GM19372 (cell line): Measurements from ENCODE around the gene RPS6KA2.
"Not testable (repeated sequence)": the region's sequence is repeated elsewhere in the genome, so short reads cannot be mapped to it uniquely, and the experiment has no call there.

Source experiments
- ATAC-seq: cut with Tn5 transposase; IDR thresholded peaks from one replicate; pipeline ENCODE4 v1.9.1; 2021; ENCODE audit warnings: mild to moderate bottlenecking, low read depth, moderate library complexity; ENCODE audit not compliant: unreplicated experiment

Gene RPS6KA2

DNA sequence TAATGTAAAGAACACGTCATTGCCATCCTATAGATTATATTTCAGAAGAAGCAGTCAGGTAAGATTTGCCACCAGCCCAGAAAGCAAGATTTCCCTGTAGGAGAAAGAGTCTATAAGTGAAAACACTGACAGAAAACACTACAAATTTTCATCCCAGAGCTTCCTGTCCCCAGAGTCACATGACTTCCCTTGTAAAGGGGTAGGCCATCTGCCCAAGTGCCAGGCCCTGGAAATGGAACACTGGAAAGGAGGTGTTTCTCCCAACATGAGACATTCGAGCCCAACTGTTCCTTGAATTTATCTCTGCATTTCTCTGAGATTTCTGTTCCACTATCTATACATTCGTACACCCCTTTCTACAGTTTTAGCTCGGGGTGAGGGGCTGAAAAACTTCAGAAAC lies 87.5 kb downstream of the RPS6KA2 start:
- ATAC-seq, result no peak

GRCh38 chr6:166539011-166539385 lies 88.1 kb downstream of the RPS6KA2 start:
- ATAC-seq, result not testable (repeated sequence)

DNA sequence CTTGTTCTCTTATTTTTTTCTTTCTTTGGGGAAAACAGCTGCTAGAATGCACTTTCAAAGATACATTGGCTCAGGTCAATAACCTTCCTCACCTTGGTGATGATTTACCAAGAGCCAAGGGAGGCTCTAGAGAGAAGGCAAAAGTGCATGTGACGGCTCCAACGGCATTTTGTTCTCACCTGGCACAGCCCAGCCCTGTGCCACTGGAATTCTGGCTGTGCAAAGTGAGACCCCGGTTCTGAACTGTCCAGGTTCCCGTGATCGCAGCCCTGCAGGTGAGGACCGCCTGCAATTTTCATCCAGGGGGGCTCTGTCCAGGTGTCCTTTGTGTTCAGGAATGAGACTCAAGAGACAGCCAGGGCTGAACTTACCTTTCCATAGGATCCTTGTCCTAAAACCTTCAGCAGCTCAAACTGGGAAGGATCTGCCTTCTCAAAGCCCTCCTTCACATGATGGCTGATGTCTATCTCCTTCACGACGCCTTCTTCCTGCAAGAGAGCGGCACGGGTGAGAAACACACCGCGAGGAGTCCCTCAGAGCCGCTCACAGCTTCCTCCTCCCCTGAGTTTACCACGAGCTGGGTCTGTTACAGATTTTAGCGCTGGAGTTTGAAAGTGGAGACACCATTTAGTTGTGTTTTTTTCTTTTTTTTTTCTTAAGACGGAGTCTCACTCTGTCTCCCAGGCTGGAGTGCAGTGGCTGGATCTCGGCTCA lies 88.6 kb downstream of the RPS6KA2 start:
- no peak for ATAC-seq

DNA sequence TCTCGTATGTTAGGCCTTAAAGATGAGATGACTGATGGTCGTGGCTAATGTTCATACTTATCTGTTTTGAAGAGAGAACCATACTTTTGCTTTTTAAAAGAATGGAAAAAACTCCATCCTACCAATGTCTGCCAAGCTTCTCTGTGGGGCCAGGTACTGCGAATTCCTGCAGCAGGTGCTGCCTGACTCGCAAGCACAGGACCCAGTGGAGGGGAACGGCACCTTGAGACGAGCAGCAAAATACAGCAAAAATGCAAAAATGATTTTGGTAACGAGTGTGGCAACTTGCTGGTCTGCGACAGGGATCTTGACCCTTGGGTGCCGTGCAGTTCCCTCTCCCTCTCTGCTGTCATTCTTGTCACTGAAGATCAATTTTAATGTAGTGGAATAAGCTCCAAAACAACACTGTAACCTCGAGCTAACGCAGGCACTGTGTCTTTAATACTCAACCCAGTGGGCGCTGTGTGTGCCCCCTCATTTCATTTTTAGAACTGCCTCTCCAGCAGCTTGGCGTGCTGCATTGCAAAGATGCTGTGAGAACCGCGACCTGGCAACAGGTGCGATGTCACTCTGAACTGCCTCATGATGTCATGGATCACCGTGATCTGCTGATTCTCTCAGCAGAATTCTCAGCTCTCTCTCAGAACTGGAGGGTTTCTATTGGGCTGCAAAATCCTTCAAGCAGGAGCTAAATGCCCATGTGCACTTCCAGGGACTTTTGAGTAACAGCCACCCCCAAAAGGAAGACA lies 92.2 kb downstream of the RPS6KA2 start:
- no peak for ATAC-seq

- no peak for ATAC-seq
Observed at GRCh38 chr6:166533205-166533824, 93.7 kb downstream of the RPS6KA2 start.

DNA sequence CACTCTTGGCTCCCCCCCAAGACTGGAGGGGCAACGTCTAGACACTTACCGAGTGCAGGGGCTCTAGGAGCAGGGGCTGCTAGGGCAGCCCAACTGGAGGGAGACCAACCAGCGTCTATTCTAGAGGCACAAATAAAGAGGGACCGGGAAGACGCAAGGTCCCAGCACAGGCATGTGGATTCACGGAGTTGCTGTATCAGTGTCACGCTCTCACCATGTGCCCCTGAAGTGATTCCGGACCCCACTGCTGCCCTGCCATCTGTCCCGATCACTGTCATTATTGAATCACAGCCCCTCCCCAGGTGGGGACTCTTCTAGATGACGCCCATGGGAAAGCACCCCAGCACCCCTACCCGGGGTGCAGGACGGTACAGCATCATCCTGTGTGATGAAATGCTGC lies 94.7 kb downstream of the RPS6KA2 start:
- ATAC-seq, result no peak

DNA sequence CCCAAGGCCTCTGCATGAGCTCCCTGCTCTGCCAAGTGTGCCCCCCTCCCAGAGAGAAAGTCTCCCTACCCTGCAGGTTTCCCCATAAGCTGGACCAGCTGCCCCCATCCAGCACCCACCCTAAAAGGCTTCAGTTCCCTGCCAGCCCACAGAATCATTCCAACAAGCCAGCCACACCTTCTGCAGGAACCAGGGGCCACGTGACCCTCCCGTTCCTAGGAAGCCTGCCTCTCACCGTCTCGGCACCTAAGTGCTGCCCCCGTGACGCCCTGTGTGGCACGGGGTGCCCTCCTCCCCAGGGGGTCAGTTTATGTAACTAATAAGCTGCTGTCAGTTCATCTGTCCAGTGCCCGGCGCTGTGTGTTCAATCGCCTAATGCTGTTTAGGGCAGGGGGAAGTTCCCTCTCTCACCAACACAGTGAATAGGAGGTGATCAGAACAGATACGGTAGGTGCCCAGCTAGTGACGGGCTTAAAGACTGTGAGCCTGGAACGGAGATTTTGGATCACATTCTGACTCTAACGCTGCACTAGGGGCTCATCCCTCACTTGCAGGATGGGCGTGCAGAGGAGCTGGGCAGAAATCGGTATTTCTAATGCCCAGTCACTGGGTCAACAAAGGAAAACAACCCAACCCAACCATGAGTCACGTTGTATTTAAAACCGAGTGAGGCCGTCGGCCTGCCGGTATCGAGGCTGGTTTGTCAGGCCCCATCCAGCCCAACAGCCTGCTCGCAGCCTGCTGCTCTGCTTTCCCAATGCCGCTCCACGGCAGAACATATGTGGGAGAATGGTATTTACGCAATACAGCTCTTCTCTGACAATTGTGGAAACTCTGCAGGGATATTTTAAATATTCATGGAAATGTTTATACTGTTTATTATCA lies 96.6 kb downstream of the RPS6KA2 start:
- no peak for ATAC-seq

- no peak for ATAC-seq
Observed at GRCh38 chr6:166529586-166529985, 97.5 kb downstream of the RPS6KA2 start.

- not testable (repeated sequence) for ATAC-seq
Observed at GRCh38 chr6:166529058-166529457, 98.0 kb downstream of the RPS6KA2 start.

DNA sequence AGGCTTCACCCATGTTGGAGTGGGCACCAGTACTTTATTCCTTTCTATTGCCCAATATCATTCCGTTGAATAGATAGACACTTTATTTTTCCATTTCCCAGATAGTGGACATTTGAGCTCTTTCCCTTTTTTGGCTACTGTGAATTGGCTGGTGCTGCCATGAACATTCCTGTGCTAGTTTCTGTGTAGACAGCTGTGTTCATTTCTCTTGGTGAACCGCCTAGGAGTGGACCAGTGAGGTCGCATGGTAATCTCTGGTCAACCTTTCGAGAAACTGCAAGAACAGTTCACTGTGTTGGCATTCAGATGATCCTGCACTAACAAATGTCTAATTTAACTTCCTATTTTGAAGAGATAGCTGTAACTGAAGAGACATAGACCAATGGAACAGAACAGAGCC lies 99.2 kb downstream of the RPS6KA2 start:
- no peak for ATAC-seq

- no peak for ATAC-seq
Observed at GRCh38 chr6:166526937-166527336, 100.1 kb downstream of the RPS6KA2 start.

DNA sequence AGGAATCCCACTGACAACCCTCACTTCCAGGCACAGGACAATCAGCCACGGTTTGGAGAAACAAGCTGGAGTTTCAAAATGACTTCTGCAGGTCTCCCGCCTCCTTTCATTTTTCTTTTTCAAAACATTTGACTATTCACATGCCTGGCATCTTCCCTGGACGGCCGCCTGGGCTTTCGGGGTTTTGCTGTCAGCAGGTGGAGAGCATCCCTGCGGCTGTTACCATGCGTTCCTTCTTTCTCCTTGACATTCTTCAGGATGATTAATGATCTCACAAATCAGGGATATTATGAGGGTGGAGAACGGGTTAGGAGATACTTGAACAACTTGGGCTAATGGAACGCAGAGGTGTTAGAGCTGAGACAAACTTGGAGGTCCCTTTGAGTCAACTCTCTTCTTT lies 101.5 kb downstream of the RPS6KA2 start:
- no peak for ATAC-seq

GRCh38 chr6:166523782-166524559 lies 103.1 kb downstream of the RPS6KA2 start:
- no peak for ATAC-seq

DNA sequence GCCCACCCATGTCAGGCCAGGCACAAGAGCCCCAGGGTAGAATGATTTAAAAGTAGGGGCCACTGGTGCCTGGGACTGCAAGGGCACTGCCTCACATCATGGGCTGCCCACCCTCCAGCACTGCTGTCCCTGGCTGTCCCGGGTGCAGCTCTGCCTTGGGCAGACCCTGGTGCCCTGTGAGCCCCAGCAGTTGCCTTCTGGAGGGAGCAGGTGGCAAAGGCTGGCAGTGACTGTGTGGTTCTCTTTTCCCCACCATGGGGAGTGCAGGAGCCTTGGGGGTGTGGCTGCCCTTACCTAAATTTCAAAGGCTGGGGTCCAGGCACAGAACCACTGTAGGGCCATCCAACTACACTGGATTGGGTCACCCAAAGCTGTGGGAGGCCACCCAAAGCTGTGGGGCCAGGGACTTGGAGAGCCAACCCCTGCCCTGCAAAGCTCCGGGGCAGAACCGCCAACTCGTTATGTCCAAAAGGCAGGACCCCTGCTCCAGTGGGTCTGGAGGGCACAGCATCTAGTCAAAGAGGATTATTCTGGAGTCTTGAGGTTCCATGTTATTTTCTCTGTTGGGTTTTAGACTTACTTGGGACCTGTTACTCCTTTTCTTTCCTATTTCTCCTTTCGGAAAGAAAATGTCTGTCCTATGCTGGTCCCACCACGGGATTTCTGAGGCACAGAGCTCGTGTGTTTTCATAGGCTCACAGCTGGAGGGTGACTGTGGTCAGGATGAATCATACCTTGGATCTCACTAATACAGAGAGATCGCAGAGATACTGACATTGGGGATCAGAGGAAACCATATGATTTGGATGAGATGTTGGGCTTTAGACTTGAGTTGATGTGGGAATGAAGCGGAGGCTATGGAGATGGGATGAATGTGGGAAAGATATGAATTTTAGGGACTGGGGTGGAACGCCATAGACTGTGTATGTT lies 105.9 kb downstream of the RPS6KA2 start:
- ATAC-seq, result no peak

DNA sequence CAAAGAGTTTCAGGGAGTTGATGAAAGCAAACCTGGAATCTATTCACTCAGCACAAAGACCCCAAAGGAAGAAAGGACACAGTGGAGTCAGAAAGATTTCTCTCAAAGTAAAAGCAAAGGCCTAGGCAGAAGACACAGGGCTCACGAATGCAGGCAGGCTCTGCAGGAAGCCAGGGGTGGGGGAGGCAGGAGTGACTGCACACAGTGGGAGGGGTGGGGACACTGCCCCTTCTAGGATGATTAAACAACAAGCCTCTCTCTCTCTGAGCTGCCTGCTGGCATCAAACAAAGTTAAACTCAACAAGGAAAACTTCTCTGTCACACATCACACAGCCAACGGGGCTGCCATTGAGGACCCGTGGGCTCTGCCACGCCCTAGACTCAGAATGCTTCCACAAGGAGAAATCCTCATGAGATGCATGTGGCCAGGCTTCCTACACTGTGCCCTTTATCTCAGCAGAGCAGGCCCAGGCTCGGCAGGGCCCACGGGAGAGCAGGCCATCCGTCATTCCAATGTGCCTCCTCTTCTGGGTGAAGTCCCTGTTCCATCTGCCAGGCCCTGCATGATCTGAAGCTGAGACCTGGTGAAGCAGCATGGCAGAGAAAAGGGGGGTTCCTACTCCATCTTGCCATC lies 110.7 kb downstream of the RPS6KA2 start:
- ATAC-seq, result no peak

DNA sequence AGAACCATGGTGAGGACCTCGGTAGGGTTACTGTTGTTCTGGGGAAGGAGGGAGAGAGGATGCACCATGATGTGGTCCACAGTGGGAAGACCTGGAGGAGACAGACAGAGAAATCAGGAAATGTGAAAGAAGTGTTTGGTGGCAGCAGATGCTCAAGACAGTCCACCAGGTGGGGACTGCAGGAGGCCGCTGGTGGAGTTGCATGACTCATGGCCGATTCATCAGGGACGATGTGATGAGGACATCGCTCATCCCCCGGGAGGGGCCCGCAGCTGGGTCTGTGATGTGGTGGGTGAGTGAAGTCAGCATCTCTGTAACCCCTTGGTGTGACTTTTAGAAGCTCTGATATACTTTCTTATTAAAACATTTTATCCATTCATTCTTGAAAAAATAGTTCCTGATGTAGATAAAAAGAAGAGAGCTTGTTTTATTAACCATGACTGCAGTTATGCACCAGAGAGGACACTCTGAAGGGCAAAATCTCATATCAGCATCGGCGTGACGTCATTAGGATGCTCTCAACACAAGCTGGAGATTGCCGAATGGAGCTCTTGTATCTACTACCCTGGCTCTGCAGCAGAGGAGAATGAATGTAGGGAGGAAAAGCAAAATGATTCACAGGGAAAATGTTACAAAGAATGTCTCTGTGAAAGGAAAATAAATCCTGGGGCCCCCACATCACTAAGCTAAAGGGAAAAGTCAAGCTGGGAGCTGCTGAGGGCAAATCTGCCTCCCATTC lies 111.8 kb downstream of the RPS6KA2 start:
- no peak for ATAC-seq

DNA sequence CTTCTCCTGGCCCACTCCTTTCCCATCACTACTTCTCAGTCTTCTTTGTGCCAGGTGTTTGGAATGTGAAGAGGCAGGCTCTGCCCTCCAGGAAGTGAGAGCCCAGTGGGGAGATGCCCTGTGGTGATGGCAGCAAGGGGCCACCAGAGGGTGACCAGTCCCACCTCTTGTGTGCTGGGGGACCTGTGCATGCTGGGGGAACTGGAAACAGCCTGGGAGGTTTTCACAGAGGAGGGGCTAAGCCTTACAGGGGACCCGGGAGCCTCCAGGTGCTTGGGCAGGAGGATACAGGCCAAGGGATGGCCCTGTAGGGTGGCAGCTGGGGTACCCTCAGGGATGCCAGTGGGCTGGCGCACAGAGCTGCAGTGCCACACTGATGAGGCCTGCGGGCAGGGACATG lies 112.9 kb downstream of the RPS6KA2 start:
- ATAC-seq, result no peak

GRCh38 chr6:166512567-166512966 lies 114.5 kb downstream of the RPS6KA2 start:
- peak; percentile 97 for ATAC-seq
